Measurements from ENCODE around the gene PGA5. TPM values are rescaled to one million over a fixed set of nuclear protein-coding genes. Genes with fewer than 3 reads are reported as not detected.
"Not testable (repeated sequence)": the region's sequence is repeated elsewhere in the genome, so short reads cannot be mapped to it uniquely, and the experiment has no call there.

PGA5 gene
- total RNA-seq, 1 experiment from 2014 or later = not detected

GRCh38 chr11:61226457-61227137 lies 14.4 kb upstream of the PGA5 start:
- H3K27ac Mint-ChIP-seq (ENCODE audit: unreplicated experiment); H3K36me3 Mint-ChIP-seq (ENCODE audit: insufficient read depth, unreplicated experiment); intact Hi-C loops (cut with micrococcal nuclease; ENCODE audit: unreplicated experiment); H3K4me3 Mint-ChIP-seq (ENCODE audit: low read depth, unreplicated experiment); H3K27me3 Mint-ChIP-seq (ENCODE audit: unreplicated experiment); H3K9me3 Mint-ChIP-seq (ENCODE audit: low read depth, unreplicated experiment); H3K4me1 Mint-ChIP-seq (ENCODE audit: low read depth, unreplicated experiment); CTCF ChIA-PET; DNase-seq; BruUV-seq (replicated peaks): not testable (repeated sequence)

- BruUV-seq (replicated peaks); H3K9me3 Mint-ChIP-seq (ENCODE audit: low read depth, unreplicated experiment); CTCF ChIA-PET; intact Hi-C loops (cut with micrococcal nuclease; ENCODE audit: unreplicated experiment); H3K4me1 Mint-ChIP-seq (ENCODE audit: low read depth, unreplicated experiment); H3K27ac Mint-ChIP-seq (ENCODE audit: unreplicated experiment); DNase-seq; H3K27me3 Mint-ChIP-seq (ENCODE audit: unreplicated experiment); H3K4me3 Mint-ChIP-seq (ENCODE audit: low read depth, unreplicated experiment); H3K36me3 Mint-ChIP-seq (ENCODE audit: insufficient read depth, unreplicated experiment): not testable (repeated sequence)
These were observed 11.5 kb upstream of the PGA5 start for GRCh38 chr11:61229458-61229857.

GRCh38 chr11:61231033-61231432 lies 9.9 kb upstream of the PGA5 start:
- H3K36me3 Mint-ChIP-seq (ENCODE audit: insufficient read depth, unreplicated experiment); CTCF ChIA-PET: not testable (repeated sequence)

GRCh38 chr11:61231585-61231984 lies 9.4 kb upstream of the PGA5 start:
- H3K4me1 Mint-ChIP-seq (ENCODE audit: low read depth, unreplicated experiment); CTCF ChIA-PET; H3K9me3 Mint-ChIP-seq (ENCODE audit: low read depth, unreplicated experiment); BruUV-seq (replicated peaks); H3K27me3 Mint-ChIP-seq (ENCODE audit: unreplicated experiment); DNase-seq; intact Hi-C loops (cut with micrococcal nuclease; ENCODE audit: unreplicated experiment); H3K36me3 Mint-ChIP-seq (ENCODE audit: insufficient read depth, unreplicated experiment); H3K4me3 Mint-ChIP-seq (ENCODE audit: low read depth, unreplicated experiment); H3K27ac Mint-ChIP-seq (ENCODE audit: unreplicated experiment): not testable (repeated sequence)

More at GRCh38 chr11:61231033-61231432, 9.9 kb upstream of the PGA5 start:
- H3K9me3 Mint-ChIP-seq (ENCODE audit: low read depth, unreplicated experiment); H3K27me3 Mint-ChIP-seq (ENCODE audit: unreplicated experiment); BruUV-seq (replicated peaks); H3K4me3 Mint-ChIP-seq (ENCODE audit: low read depth, unreplicated experiment); intact Hi-C loops (cut with micrococcal nuclease; ENCODE audit: unreplicated experiment); H3K27ac Mint-ChIP-seq (ENCODE audit: unreplicated experiment); DNase-seq; H3K4me1 Mint-ChIP-seq (ENCODE audit: low read depth, unreplicated experiment): not testable (repeated sequence)

- intact Hi-C loops (cut with micrococcal nuclease; ENCODE audit: unreplicated experiment); H3K27me3 Mint-ChIP-seq (ENCODE audit: unreplicated experiment); H3K4me3 Mint-ChIP-seq (ENCODE audit: low read depth, unreplicated experiment); H3K36me3 Mint-ChIP-seq (ENCODE audit: insufficient read depth, unreplicated experiment); DNase-seq; H3K27ac Mint-ChIP-seq (ENCODE audit: unreplicated experiment); H3K4me1 Mint-ChIP-seq (ENCODE audit: low read depth, unreplicated experiment); H3K9me3 Mint-ChIP-seq (ENCODE audit: low read depth, unreplicated experiment); BruUV-seq (replicated peaks); CTCF ChIA-PET: not testable (repeated sequence)
These were observed 8.3 kb upstream of the PGA5 start for GRCh38 chr11:61232548-61233145.

GRCh38 chr11:61237130-61237529 lies 3.8 kb upstream of the PGA5 start:
- CTCF ChIA-PET; BruUV-seq (replicated peaks); H3K36me3 Mint-ChIP-seq (ENCODE audit: insufficient read depth, unreplicated experiment); H3K9me3 Mint-ChIP-seq (ENCODE audit: low read depth, unreplicated experiment); intact Hi-C loops (cut with micrococcal nuclease; ENCODE audit: unreplicated experiment); DNase-seq; H3K4me3 Mint-ChIP-seq (ENCODE audit: low read depth, unreplicated experiment); H3K4me1 Mint-ChIP-seq (ENCODE audit: low read depth, unreplicated experiment); H3K27ac Mint-ChIP-seq (ENCODE audit: unreplicated experiment): not testable (repeated sequence)
- H3K27me3 Mint-ChIP-seq (ENCODE audit: unreplicated experiment) = peaks cover 12% of the 10 kb centered on the region

- H3K27ac Mint-ChIP-seq (ENCODE audit: unreplicated experiment); DNase-seq; H3K9me3 Mint-ChIP-seq (ENCODE audit: low read depth, unreplicated experiment); intact Hi-C loops (cut with micrococcal nuclease; ENCODE audit: unreplicated experiment); H3K36me3 Mint-ChIP-seq (ENCODE audit: insufficient read depth, unreplicated experiment); CTCF ChIA-PET; H3K4me1 Mint-ChIP-seq (ENCODE audit: low read depth, unreplicated experiment); BruUV-seq (replicated peaks); H3K4me3 Mint-ChIP-seq (ENCODE audit: low read depth, unreplicated experiment): not testable (repeated sequence)
- peaks cover 12% of the 10 kb centered on the region for H3K27me3 Mint-ChIP-seq (ENCODE audit: unreplicated experiment)
These were observed 687 bp upstream of the PGA5 start for GRCh38 chr11:61240288-61240687.

GRCh38 chr11:61241526-61241925 lies 551 bp downstream of the PGA5 start:
- H3K27ac Mint-ChIP-seq (ENCODE audit: unreplicated experiment); H3K4me1 Mint-ChIP-seq (ENCODE audit: low read depth, unreplicated experiment); intact Hi-C loops (cut with micrococcal nuclease; ENCODE audit: unreplicated experiment); H3K9me3 Mint-ChIP-seq (ENCODE audit: low read depth, unreplicated experiment); DNase-seq; H3K36me3 Mint-ChIP-seq (ENCODE audit: insufficient read depth, unreplicated experiment); H3K4me3 Mint-ChIP-seq (ENCODE audit: low read depth, unreplicated experiment); CTCF ChIA-PET; BruUV-seq (replicated peaks): not testable (repeated sequence)
- H3K27me3 Mint-ChIP-seq (ENCODE audit: unreplicated experiment) = peaks cover 12% of the 10 kb centered on the region

- peaks cover 35% of the 10 kb centered on the region for H3K27me3 Mint-ChIP-seq (ENCODE audit: unreplicated experiment)
- H3K4me1 Mint-ChIP-seq (ENCODE audit: low read depth, unreplicated experiment); H3K27ac Mint-ChIP-seq (ENCODE audit: unreplicated experiment); H3K36me3 Mint-ChIP-seq (ENCODE audit: insufficient read depth, unreplicated experiment); CTCF ChIA-PET; DNase-seq; H3K9me3 Mint-ChIP-seq (ENCODE audit: low read depth, unreplicated experiment); H3K4me3 Mint-ChIP-seq (ENCODE audit: low read depth, unreplicated experiment); intact Hi-C loops (cut with micrococcal nuclease; ENCODE audit: unreplicated experiment); BruUV-seq (replicated peaks): not testable (repeated sequence)
These were observed 4.4 kb downstream of the PGA5 start for GRCh38 chr11:61245284-61245964.

- peaks cover 51% of the 10 kb centered on the region for H3K27me3 Mint-ChIP-seq (ENCODE audit: unreplicated experiment)
- H3K4me3 Mint-ChIP-seq (ENCODE audit: low read depth, unreplicated experiment); H3K4me1 Mint-ChIP-seq (ENCODE audit: low read depth, unreplicated experiment); H3K36me3 Mint-ChIP-seq (ENCODE audit: insufficient read depth, unreplicated experiment); BruUV-seq (replicated peaks); DNase-seq; intact Hi-C loops (cut with micrococcal nuclease; ENCODE audit: unreplicated experiment); H3K9me3 Mint-ChIP-seq (ENCODE audit: low read depth, unreplicated experiment); CTCF ChIA-PET; H3K27ac Mint-ChIP-seq (ENCODE audit: unreplicated experiment): not testable (repeated sequence)
These were observed 7.1 kb downstream of the PGA5 start for GRCh38 chr11:61248071-61248470.

Measured in Calu3 (cell line).